ENCODE measurements around the gene PDZK1IP1. TPM values are rescaled to one million over a fixed set of nuclear protein-coding genes. Genes with fewer than 3 reads are reported as not detected.

The PDZK1IP1 gene
- total RNA-seq, 3 donors from 2014 or later: 2.2 to 69.4 (median 42.3) TPM

- no peak for DNase-seq (ENCODE audit: low spot score in 2 of 2)
- H3K36me3 ChIP-seq: no peaks in the 10 kb centered on the region
- H3K4me3 ChIP-seq: peak overlapping the region; percentile 15 to 63 (median 32)
- peaks cover 0 to 8% of the 10 kb centered on the region in 2 donors for H3K4me1 ChIP-seq
- no peaks in the 10 kb centered on the region for H3K9me3 ChIP-seq
- TF ChIP-seq POLR2A (IDR thresholded peaks at IDR 0.05) (no peak), POLR2AphosphoS5 (IDR thresholded peaks at IDR 0.05) (no peak), CTCF (IDR thresholded peaks at IDR 0.05) (no peak)
- H3K27me3 ChIP-seq: peaks cover 7 to 98% of the 10 kb centered on the region in 2 donors
- no peak overlapping the region for H3K27ac ChIP-seq
- intact Hi-C loops (cut with DNase I; ENCODE audit: low total_unique reads): no loop called here
These were observed 36.4 kb upstream of the PDZK1IP1 start for GRCh38 chr1:47226121-47226838.

GRCh38 chr1:47225430-47226100 lies 35.7 kb upstream of the PDZK1IP1 start:
- Histone ChIP-seq H3K27ac (no peak overlapping the region), H3K36me3 (no peaks in the 10 kb centered on the region), H3K9me3 (no peaks in the 10 kb centered on the region), H3K4me3 (peak overlapping the region; percentile 15 to 63 (median 32)), H3K4me1 (peaks cover 0 to 7% of the 10 kb centered on the region in 2 donors), H3K27me3 (peaks cover 4 to 93% of the 10 kb centered on the region in 2 donors)
- DNase-seq (ENCODE audit: low spot score in 2 of 2): no peak
- intact Hi-C loops (cut with DNase I; ENCODE audit: low total_unique reads): no loop called here
- TF ChIP-seq POLR2AphosphoS5 (IDR thresholded peaks at IDR 0.05): no peak
- TF ChIP-seq POLR2A (IDR thresholded peaks at IDR 0.05): no peak
- no peak for TF ChIP-seq CTCF (IDR thresholded peaks at IDR 0.05)

GRCh38 chr1:47224676-47225399 lies 35.0 kb upstream of the PDZK1IP1 start:
- no peak for TF ChIP-seq CTCF (IDR thresholded peaks at IDR 0.05)
- TF ChIP-seq POLR2AphosphoS5 (IDR thresholded peaks at IDR 0.05): no peak
- TF ChIP-seq POLR2A (IDR thresholded peaks at IDR 0.05): no peak
- Histone ChIP-seq H3K9me3 (no peaks in the 10 kb centered on the region), H3K4me3 (peak overlapping the region; percentile 15 to 63 (median 32)), H3K27ac (no peak overlapping the region), H3K4me1 (peaks cover 0 to 7% of the 10 kb centered on the region in 2 donors), H3K36me3 (no peaks in the 10 kb centered on the region), H3K27me3 (peaks cover 4 to 85% of the 10 kb centered on the region in 2 donors)
- intact Hi-C loops (cut with DNase I; ENCODE audit: low total_unique reads): no loop called here
- DNase-seq (ENCODE audit: low spot score in 2 of 2): no peak

GRCh38 chr1:47223921-47224675 lies 34.3 kb upstream of the PDZK1IP1 start:
- H3K27ac ChIP-seq: no peak overlapping the region
- H3K4me3 ChIP-seq: peak overlapping the region in 1 of 3 donors; percentile 63
- H3K4me1 ChIP-seq: peaks cover 0 to 7% of the 10 kb centered on the region in 2 donors
- H3K27me3 ChIP-seq: peaks cover 4 to 78% of the 10 kb centered on the region in 2 donors
- no peak for DNase-seq (ENCODE audit: low spot score in 2 of 2)
- no peaks in the 10 kb centered on the region for H3K9me3 ChIP-seq
- intact Hi-C loops (cut with DNase I; ENCODE audit: low total_unique reads): no loop called here
- no peak for TF ChIP-seq POLR2A (IDR thresholded peaks at IDR 0.05)
- TF ChIP-seq CTCF (IDR thresholded peaks at IDR 0.05): no peak
- no peak for TF ChIP-seq POLR2AphosphoS5 (IDR thresholded peaks at IDR 0.05)
- H3K36me3 ChIP-seq: no peaks in the 10 kb centered on the region
